H9 (cell line): ENCODE measurements around the gene CLEC19A. TPM values are rescaled to one million over a fixed set of nuclear protein-coding genes. Genes with fewer than 3 reads are reported as not detected.

ENCODE experiments used
- DNase-seq: peaks from one replicate; pipeline ENCODE4 v3.0.0-alpha.2; 2017
- H2AFZ ChIP-seq: one replicate; pipeline ENCODE4 v1.6.1; 2013; ENCODE audit warnings: mild to moderate bottlenecking, low read length, control low read depth, moderate library complexity
- H2AK5ac ChIP-seq: 2 replicates; pipeline ENCODE4 v1.6.1; 2013; ENCODE audit warnings: low read length, control low read depth, mixed read lengths; ENCODE audit not compliant: insufficient read length
- H2BK120ac ChIP-seq: one replicate; pipeline ENCODE4 v1.6.1; 2013; ENCODE audit warnings: low read depth, mild to moderate bottlenecking, low read length, control low read depth, inconsistent platforms; ENCODE audit not compliant: poor library complexity, severe bottlenecking
- H2BK12ac ChIP-seq: 2 replicates; pipeline ENCODE4 v1.6.1; 2013; ENCODE audit warnings: low read length, control low read depth, mixed read lengths, low read depth; ENCODE audit not compliant: insufficient read length
- H2BK15ac ChIP-seq: 2 replicates; pipeline ENCODE4 v1.6.1; 2013; ENCODE audit warnings: low read depth, low read length, control low read depth
- H2BK20ac ChIP-seq: one replicate; pipeline ENCODE4 v1.6.1; 2013; ENCODE audit warnings: low read depth, mild to moderate bottlenecking, low read length, control low read depth, inconsistent platforms; ENCODE audit not compliant: poor library complexity, severe bottlenecking
- H2BK5ac ChIP-seq: 2 replicates; pipeline ENCODE4 v1.6.1; 2013; ENCODE audit warnings: low read length, control low read depth, mixed read lengths; ENCODE audit not compliant: insufficient read length
- H3K14ac ChIP-seq: 2 replicates; pipeline ENCODE4 v1.6.1; 2013; ENCODE audit warnings: low read length, control low read depth; ENCODE audit not compliant: insufficient read depth
- H3K18ac ChIP-seq: 2 replicates; pipeline ENCODE4 v1.6.1; 2013; ENCODE audit warnings: low read depth, mild to moderate bottlenecking, mixed read lengths, low read length, control low read depth; ENCODE audit not compliant: insufficient read length
- H3K23ac ChIP-seq: 2 replicates; pipeline ENCODE4 v1.6.1; 2013; ENCODE audit warnings: low read length, control low read depth, mixed read lengths, low read depth; ENCODE audit not compliant: insufficient read length
- H3K23me2 ChIP-seq: 2 replicates; pipeline ENCODE4 v1.6.1; 2013; ENCODE audit warnings: low read depth, mild to moderate bottlenecking, mixed read lengths, low read length, control low read depth; ENCODE audit not compliant: insufficient read length, poor library complexity, severe bottlenecking
- H3K27ac ChIP-seq: 2 replicates; pipeline ENCODE4 v1.5.1; 2013; ENCODE audit warnings: low read length, control low read depth, mixed read lengths, low read depth; ENCODE audit not compliant: insufficient read length
- H3K27me3 ChIP-seq: 2 replicates; pipeline ENCODE4 v1.6.1; 2013; ENCODE audit warnings: low read length, control low read depth, inconsistent platforms; ENCODE audit not compliant: insufficient read depth
- H3K4ac ChIP-seq: 2 replicates; pipeline ENCODE4 v1.6.1; 2013; ENCODE audit warnings: low read depth, mild to moderate bottlenecking, control low read depth, inconsistent platforms, low read length, moderate library complexity
- H3K4me1 ChIP-seq: 2 replicates; pipeline ENCODE4 v1.6.1; 2013; ENCODE audit warnings: low read length, control low read depth, inconsistent platforms; ENCODE audit not compliant: insufficient read depth
- H3K4me2 ChIP-seq: 2 replicates; pipeline ENCODE4 v1.6.1; 2013; ENCODE audit warnings: low read length, control low read depth, mixed read lengths; ENCODE audit not compliant: insufficient read length, insufficient read depth
- H3K56ac ChIP-seq: 2 replicates; pipeline ENCODE4 v1.6.1; 2013; ENCODE audit warnings: low read depth, mild to moderate bottlenecking, mixed read lengths, low read length, control low read depth; ENCODE audit not compliant: insufficient read length
- H3K79me1 ChIP-seq: 2 replicates; pipeline ENCODE4 v1.6.1; 2013; ENCODE audit warnings: low read depth, mild to moderate bottlenecking, moderate library complexity, low read length, control low read depth, inconsistent platforms; ENCODE audit not compliant: insufficient read depth, poor library complexity, severe bottlenecking
- H3K79me2 ChIP-seq: 2 replicates; pipeline ENCODE4 v1.6.1; 2013; ENCODE audit warnings: low read length, control low read depth, inconsistent platforms; ENCODE audit not compliant: insufficient read depth
- H3K9ac ChIP-seq: 2 replicates; pipeline ENCODE4 v1.6.1; 2013; ENCODE audit warnings: low read length, control low read depth, mixed read lengths; ENCODE audit not compliant: insufficient read length; ENCODE audit errors: extremely low read depth
- H3K9me3 ChIP-seq: one replicate; pipeline ENCODE4 v1.6.1; 2013; ENCODE audit warnings: low read depth, low read length, inconsistent platforms; ENCODE audit not compliant: control insufficient read depth
- H3T11ph ChIP-seq: one replicate; pipeline ENCODE4 v1.6.1; 2013; ENCODE audit warnings: mild to moderate bottlenecking, low read length, control low read depth, inconsistent platforms
- H4K20me1 ChIP-seq: one replicate; pipeline ENCODE4 v1.6.1; 2013; ENCODE audit not compliant: control insufficient read depth, insufficient read length, insufficient read depth
- H4K5ac ChIP-seq: 2 replicates; pipeline ENCODE4 v1.6.1; 2013; ENCODE audit warnings: low read depth, mild to moderate bottlenecking, mixed read lengths, low read length, control low read depth; ENCODE audit not compliant: insufficient read length
- H4K8ac ChIP-seq: replicated peaks from 2 replicates; pipeline ENCODE4 v1.6.1; 2013; ENCODE audit warnings: low read length, control low read depth, mixed read lengths, low read depth; ENCODE audit not compliant: insufficient read length
- H4K91ac ChIP-seq: 2 replicates; pipeline ENCODE4 v1.6.1; 2013; ENCODE audit warnings: low read depth, mild to moderate bottlenecking, moderate library complexity, mixed read lengths, low read length, control low read depth; ENCODE audit not compliant: insufficient read length
- H3K27ac Mint-ChIP-seq, 3 experiments: 2 replicates in 2 of 3; 3 replicates in 1 of 3; pipeline ENCODE4 v1.8.0; 2020 to 2021; ENCODE audit warnings: mixed read lengths in 3 of 3, mild to moderate bottlenecking in 1 of 3, moderate library complexity in 1 of 3
- H3K27me3 Mint-ChIP-seq: 2 replicates; pipeline ENCODE4 v1.8.0; 2021; ENCODE audit warnings: low read depth, mild to moderate bottlenecking, moderate library complexity, mixed read lengths
- H3K36me3 Mint-ChIP-seq, 3 experiments: 2 replicates in 2 of 3; 3 replicates in 1 of 3; pipeline ENCODE4 v1.8.0; 2020 to 2021; ENCODE audit warnings: low read depth in 3 of 3, mixed read lengths in 3 of 3; ENCODE audit not compliant: insufficient read depth in 1 of 3
- H3K4me1 Mint-ChIP-seq, 2 experiments: 2 replicates each; pipeline ENCODE4 v1.8.0; 2020; ENCODE audit warnings: mixed read lengths in 2 of 2
- H3K4me3 Mint-ChIP-seq, 2 experiments: 2 replicates in 1 of 2; 3 replicates in 1 of 2; pipeline ENCODE4 v1.8.0; 2020 to 2021; ENCODE audit warnings: mild to moderate bottlenecking in 2 of 2, mixed read lengths in 2 of 2, moderate library complexity in 1 of 2
- H3K9me3 Mint-ChIP-seq, 2 experiments: 2 replicates in 1 of 2; 3 replicates in 1 of 2; pipeline ENCODE4 v1.8.0; 2020; ENCODE audit warnings: mild to moderate bottlenecking in 2 of 2, mixed read lengths in 2 of 2, moderate library complexity in 1 of 2
- CTCF ChIP-seq: fragments of 200-600 bp; sonication (generic); conservative IDR thresholded peaks from 3 replicates; pipeline ENCODE4 v1.8.0; 2021; ENCODE audit warnings: antibody characterized with exemption, mild to moderate bottlenecking
- WGBS: extraction: QIAGEN DNeasy Blood & Tissue Kit; methylation state at CpG from one replicate; pipeline ENCODE4 v1.1.7; 2013; ENCODE audit warnings: missing lambda C conversion rate, low lambda C conversion rate, mixed read lengths; ENCODE audit not compliant: insufficient read length; ENCODE audit errors: extremely low coverage; 5-methylcytosine and 5-hydroxymethylcytosine counted together
- total RNA-seq: library from RNA; stranded (reverse); gene quantifications from 2 replicates; pipeline ENCODE4 v1.2.1, GENCODE V29; 2021

Gene CLEC19A
- total RNA-seq, 1 experiment from 2014 or later: not detected

- Histone ChIP-seq H4K20me1 (no peaks in the 10 kb centered on the region), H3K23ac (no peak overlapping the region), H3K4ac (no peak overlapping the region), H2BK15ac (no peak overlapping the region), H3K56ac (no peak overlapping the region), H3K27ac (no peak overlapping the region), H3K4me2 (no peak overlapping the region), H2BK5ac (no peak overlapping the region), H3K4me1 (peaks cover 5% of the 10 kb centered on the region; the same call in 1 of the 2 replicates), H2BK120ac (no peak overlapping the region), H4K5ac (no peak overlapping the region), H2AK5ac (no peak overlapping the region), H3K18ac (no peak overlapping the region), H3K79me1 (no peaks in the 10 kb centered on the region), H3T11ph (no peak overlapping the region), H2AFZ (no peak overlapping the region), H3K27me3 (no peaks in the 10 kb centered on the region), H2BK12ac (no peak overlapping the region), H3K9me3 (peaks cover 8% of the 10 kb centered on the region), H3K14ac (no peak overlapping the region), H4K91ac (no peak overlapping the region), H4K8ac (no peak overlapping the region), H3K79me2 (no peaks in the 10 kb centered on the region), H2BK20ac (no peak overlapping the region), H3K23me2 (no peaks in the 10 kb centered on the region), H3K9ac (no peak overlapping the region)
- Mint-ChIP-seq H3K4me1 (peaks cover 6% of the 10 kb centered on the region in 2 experiments), H3K27me3 (peaks cover 2% of the 10 kb centered on the region; the same call in 1 of the 2 replicates), H3K9me3 (peaks cover 17 to 19% of the 10 kb centered on the region in 2 experiments), H3K4me3 (no peak overlapping the region), H3K27ac (no peak overlapping the region), H3K36me3 (peaks cover 4 to 22% (median 11%) of the 10 kb centered on the region in 3 experiments; a peak in 5 of 7 replicates)
- no peak for DNase-seq
- TF ChIP-seq CTCF: no peak
- no CpG with 5 or more reads among the region's 4 CpGs for WGBS
These were observed 48.8 kb upstream of the CLEC19A start for GRCh38 chr16:19236561-19237209.
